ENCODE measurements around the gene RHOB. TPM values are rescaled to one million over a fixed set of nuclear protein-coding genes. Genes with fewer than 3 reads are reported as not detected.

The RHOB gene
- total and polyA plus RNA-seq, 2 of the 13 experiments (the other 11 are each of a cell fraction or from before 2014, with no cell fraction given), result 192 to 268 TPM

- CTCF ChIA-PET (ENCODE audit: low intra/inter-chr PET ratio, low total read pairs), result no interaction called here
- 64% methylated on average over 10 of the region's 10 CpGs for WGBS (ENCODE audit: low lambda C conversion rate)
- POLR2A ChIA-PET, result interaction anchor here (0.9 to 2.4 kb wide), 3 partner anchors 11 to 19 kb away, joined by 3 to 11 read pairs (median 3); partner anchors contain the start of gene RHOB
- Histone ChIP-seq H3K36me3 (replicated peaks in 1 of 2; ENCODE audit: control insufficient read depth in 1 of 2, insufficient read depth in 2 of 2, low read length in 2 of 2) (no peaks in the 10 kb centered on the region), H3K27me3 (ENCODE audit: control insufficient read depth in 1 of 2, insufficient read depth in 2 of 2, low read length in 2 of 2) (peaks cover under 1 to 60% of the 10 kb centered on the region in 2 experiments), H3K27ac (ENCODE audit: extremely low read length, insufficient read depth, low read length) (no peak overlapping the region), H4K20me1 (ENCODE audit: insufficient read depth, low read length) (no peaks in the 10 kb centered on the region), H3K9ac (ENCODE audit: insufficient read depth, low read depth, low read length) (no peak overlapping the region), H3K79me2 (ENCODE audit: insufficient read depth, low read length) (no peaks in the 10 kb centered on the region), H3K4me1 (ENCODE audit: insufficient read depth, low read length) (peaks cover 65% of the 10 kb centered on the region), H3K9me3 (ENCODE audit: low read length) (no peaks in the 10 kb centered on the region), H3K4me3 (replicated peaks in 1 of 3; ENCODE audit: insufficient read depth in 1 of 3, low read depth in 2 of 3, low read length in 3 of 3) (no peak overlapping the region), H3K4me2 (ENCODE audit: low read depth, low read length) (no peak overlapping the region), H2AFZ (ENCODE audit: low read length) (no peak overlapping the region)
- in situ Hi-C loops (cut with HindIII; ENCODE audit: extremely low pct_ligation_motif_present, low pct_unique_long_range_greater_than_20kb), result no loop called here
- ATAC-seq (no peak), DNase-seq (ENCODE audit: low spot score) (no peak), FAIRE-seq (no peak)
- no TSS peak for BruUV-seq (replicated peaks)
- intact Hi-C loops (cut with micrococcal nuclease; ENCODE audit: unreplicated experiment), result no loop called here
- TF ChIP-seq ZIK1 (CRISPR knock-in tag; IDR thresholded peaks at IDR 0.05; ENCODE audit: borderline replicate concordance, low read depth), result no peak
- TF ChIP-seq CCAR2 (optimal IDR thresholded peaks at IDR 0.05; ENCODE audit: low read depth, low read length), result no peak
- no peak for TF ChIP-seq ZBTB8A (CRISPR knock-in tag; IDR thresholded peaks at IDR 0.05; ENCODE audit: borderline replicate concordance, low read depth)
- TF ChIP-seq ZNF142 (CRISPR knock-in tag; IDR thresholded peaks at IDR 0.05), result no peak
- TF ChIP-seq ZBTB3 (CRISPR knock-in tag; IDR thresholded peaks at IDR 0.05; ENCODE audit: borderline replicate concordance, low read depth), result no peak
- TF ChIP-seq ZNF646 (CRISPR knock-in tag; IDR thresholded peaks at IDR 0.05), result no peak
- no peak for TF ChIP-seq PCBP1 (IDR thresholded peaks at IDR 0.05; ENCODE audit: borderline replicate concordance, low read depth, low read length)
- TF ChIP-seq ARID2 (CRISPR knock-in tag; IDR thresholded peaks at IDR 0.05; ENCODE audit: borderline replicate concordance), result no peak
- TF ChIP-seq WIZ (CRISPR knock-in tag; IDR thresholded peaks at IDR 0.05), result no peak
- no peak for TF ChIP-seq MXD3 (CRISPR knock-in tag; IDR thresholded peaks at IDR 0.05)
- no peak for TF ChIP-seq MAFG (CRISPR knock-in tag; IDR thresholded peaks at IDR 0.05)
Observed at GRCh38 chr2:20427931-20428526, 18.8 kb upstream of the RHOB start.
